HG03571 (cell line): ENCODE data around the gene DCUN1D4.

Experiments
- ATAC-seq: cut with Tn5 transposase; IDR thresholded peaks from one replicate; pipeline ENCODE4 v1.9.1; 2021; ENCODE audit not compliant: unreplicated experiment

The DCUN1D4 gene

DNA sequence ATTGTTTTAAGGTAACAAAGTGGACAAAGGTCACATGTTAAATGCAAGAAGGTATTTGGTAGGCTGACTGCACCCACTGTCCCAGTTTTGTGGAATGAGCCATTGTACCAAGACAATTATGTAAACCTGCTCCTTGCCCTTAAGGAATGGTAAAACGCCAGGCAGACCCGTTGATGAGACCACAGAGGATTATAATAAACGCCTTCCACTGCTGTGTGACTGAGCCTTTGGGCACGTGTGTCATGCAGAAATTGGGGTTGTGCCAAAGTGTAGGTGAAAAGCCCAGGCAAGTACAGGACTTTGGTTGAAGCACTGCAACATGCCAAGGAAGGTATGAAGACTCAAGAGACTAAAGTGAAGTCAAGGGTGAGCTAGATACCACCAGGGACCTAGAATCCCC, 117.5 kb downstream of the DCUN1D4 start:
- no peak for ATAC-seq

- no peak for ATAC-seq
These were observed 121.0 kb downstream of the DCUN1D4 start for GRCh38 chr4:51963841-51964517.

DNA sequence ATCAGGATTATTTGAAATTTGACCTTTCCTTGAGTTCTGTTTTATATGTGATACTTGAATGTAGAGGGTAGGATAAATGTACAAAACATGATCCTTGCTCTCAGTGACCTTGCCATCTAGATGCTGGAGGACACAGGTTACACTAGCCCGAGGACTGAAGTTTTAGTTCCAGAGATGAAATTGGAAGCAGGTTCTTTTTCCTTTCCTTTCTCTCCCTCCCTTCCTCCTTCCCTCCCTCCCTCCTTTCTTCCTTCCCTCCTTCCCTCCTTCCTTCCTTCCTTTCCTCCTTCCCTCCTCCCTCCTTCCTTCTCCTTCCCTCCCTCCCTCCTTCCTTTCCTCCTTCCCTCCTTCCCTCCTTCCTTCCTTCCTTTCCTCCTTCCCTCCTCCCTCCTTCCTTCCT, 122.9 kb downstream of the DCUN1D4 start:
- ATAC-seq, result no peak
